Muscle layer of duodenum (tissue), 2 donors: ENCODE results near the gene KCNIP3.
"Not testable (repeated sequence)": the region's sequence is repeated elsewhere in the genome, so short reads cannot be mapped to it uniquely, and the experiment has no call there.

Experiments used
- H3K27ac ChIP-seq: one replicate; pipeline ENCODE4 v1.7.0; 2013; ENCODE audit warnings: mild to moderate bottlenecking, low read length
- H3K27me3 ChIP-seq: one replicate; pipeline ENCODE4 v1.7.0; 2013; ENCODE audit warnings: low read depth, mild to moderate bottlenecking, control low read depth, low read length
- H3K36me3 ChIP-seq, 2 donors: one replicate each; pipeline ENCODE4 v1.7.0; 2013; ENCODE audit warnings: low read length in 2 of 2, control low read depth in 1 of 2, mild to moderate bottlenecking in 1 of 2; ENCODE audit not compliant: insufficient read depth in 2 of 2, control insufficient read depth in 1 of 2
- H3K4me1 ChIP-seq, 2 donors: one replicate each; pipeline ENCODE4 v1.7.0; 2013; ENCODE audit warnings: low read length in 2 of 2, mild to moderate bottlenecking in 2 of 2, control low read depth in 1 of 2, moderate library complexity in 1 of 2; ENCODE audit not compliant: insufficient read depth in 2 of 2, control insufficient read depth in 1 of 2
- H3K4me3 ChIP-seq, 2 donors: one replicate each; pipeline ENCODE4 v1.7.0; 2013; ENCODE audit warnings: low read length in 2 of 2, low read depth in 1 of 2, mild to moderate bottlenecking in 1 of 2
- H3K9me3 ChIP-seq, 2 donors: one replicate each; pipeline ENCODE4 v1.7.0; 2013; ENCODE audit warnings: low read length in 2 of 2, control low read depth in 1 of 2, mild to moderate bottlenecking in 1 of 2; ENCODE audit not compliant: control insufficient read depth in 1 of 2
- donor health status: healthy.

KCNIP3 gene

DNA sequence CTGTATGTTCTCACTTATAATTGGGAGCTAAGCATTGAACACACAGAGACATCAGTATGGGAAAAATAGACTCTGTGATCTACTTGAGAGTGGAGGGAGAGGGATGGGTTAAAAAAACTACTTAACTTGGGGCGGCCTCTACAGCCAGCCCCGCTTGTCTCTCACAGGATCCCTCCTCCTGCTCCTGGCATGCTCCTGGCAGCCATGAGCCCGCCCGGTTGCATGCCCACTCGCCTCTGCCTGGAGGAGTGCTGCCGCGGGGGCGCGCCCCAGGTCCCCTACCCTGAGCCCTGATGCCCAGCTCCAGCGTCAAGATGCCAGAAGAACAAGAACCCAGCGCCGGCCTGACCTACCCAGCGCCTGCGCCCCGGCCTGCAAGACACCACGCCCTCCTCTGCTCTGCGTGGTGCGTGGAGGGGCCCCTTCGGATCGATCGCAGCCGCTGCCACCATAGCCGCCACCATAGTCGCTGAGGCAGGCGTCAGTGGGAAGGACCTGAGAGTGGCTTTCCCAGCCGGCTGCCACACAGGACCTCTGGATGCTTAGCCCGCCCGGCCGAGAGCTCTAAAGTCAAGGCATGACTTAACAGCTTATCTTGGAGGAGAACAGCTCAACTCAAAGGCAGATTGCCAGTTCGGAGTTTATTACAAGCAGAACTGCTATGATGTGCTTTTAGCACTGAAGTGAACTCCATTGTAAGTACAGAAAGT lies 138.2 kb downstream of the KCNIP3 start:
- not testable (repeated sequence) for H3K27me3 ChIP-seq, H3K4me1 ChIP-seq, H3K27ac ChIP-seq, H3K9me3 ChIP-seq, H3K36me3 ChIP-seq, H3K4me3 ChIP-seq
